Testis (tissue), 2 donors: ENCODE results near the gene MYOG.

ENCODE experiments used
- CTCF ChIP-seq, 3 experiments: fragments of 450-650 bp in 2 of 3; fragments of 200-600 bp in 1 of 3; sonication (generic) in 1 of 3; IDR thresholded peaks; one replicate each; pipeline ENCODE4 v1.5.1; 2016 to 2019; ENCODE audit warnings: antibody characterized with exemption in 3 of 3, mild to moderate bottlenecking in 2 of 3, moderate library complexity in 1 of 3
- POLR2A ChIP-seq: fragments of 450-650 bp; IDR thresholded peaks from one replicate; pipeline ENCODE4 v1.6.1; 2017; ENCODE audit warnings: antibody characterized with exemption, mild to moderate bottlenecking, moderate library complexity

- TF ChIP-seq CTCF (IDR thresholded peaks at IDR 0.05) (no peak), POLR2A (no peak)
Observed at GRCh38 chr1:203090421-203091198, 4.8 kb upstream of the MYOG start.
